PC-3 (cell line): ENCODE results near the gene RGS3. TPM values are rescaled to one million over a fixed set of nuclear protein-coding genes. Genes with fewer than 3 reads are reported as not detected.
A peak's percentile ranks its signal among the peaks of the same experiment; 100 is the strongest.

Source experiments
- ATAC-seq: fragments of 200-7000 bp; cut with Tn5 transposase; 2 replicates; pipeline ENCODE4 v1.9.1; 2020; ENCODE audit warnings: mild to moderate bottlenecking, moderate library complexity
- BruUV-seq: library from RNA; stranded (reverse); fragments of 400-500 nt; replicated peaks from 2 replicates; lab custom pipeline; 2021; lab: Mats Ljungman, UMichigan
- CTCF ChIA-PET: fragments of 300-600 bp; sonication (Branson Sonifier 250); formaldehyde crosslinking; loops from one replicate; lab custom pipeline; 2022; ENCODE audit warnings: antibody characterized with exemption; lab: Charles Lee
- POLR2A ChIA-PET: fragments of 300-600 bp; sonication (Branson Sonifier 250); formaldehyde crosslinking; loops from one replicate; lab custom pipeline; 2022; ENCODE audit warnings: antibody characterized with exemption; ENCODE audit not compliant: unreplicated experiment; lab: Charles Lee
- DNase-seq: peaks from one replicate; pipeline ENCODE4 v3.0.0-alpha.2; 2015
- H2AFZ ChIP-seq: fragments of 300-600 bp; sonication (generic); 2 replicates; pipeline ENCODE4 v1.6.0; 2016; ENCODE audit warnings: antibody characterized with exemption, low read length
- H3F3A ChIP-seq: fragments of 300-600 bp; sonication (generic); one replicate; pipeline ENCODE4 v1.6.0; 2017; ENCODE audit warnings: antibody characterized with exemption, low read length, control low read depth, mild to moderate bottlenecking; ENCODE audit not compliant: unreplicated experiment
- H3K27ac ChIP-seq: fragments of 300-600 bp; sonication (generic); 2 replicates; pipeline ENCODE4 v1.5.1; 2016; ENCODE audit warnings: mild to moderate bottlenecking, low read length
- H3K27me3 ChIP-seq: fragments of 300-600 bp; sonication (generic); 2 replicates; pipeline ENCODE4 v1.6.1; 2016; ENCODE audit warnings: low read length, mixed read lengths
- H3K36me3 ChIP-seq: fragments of 300-600 bp; sonication (generic); 2 replicates; pipeline ENCODE4 v1.6.1; 2016; ENCODE audit warnings: low read depth, mixed run types, low read length, mixed read lengths
- H3K4me1 ChIP-seq: fragments of 300-600 bp; sonication (generic); 2 replicates; pipeline ENCODE4 v1.5.1; 2016; ENCODE audit warnings: low read length; ENCODE audit not compliant: insufficient read depth
- H3K4me2 ChIP-seq: fragments of 300-600 bp; sonication (generic); 2 replicates; pipeline ENCODE4 v1.6.0; 2016; ENCODE audit warnings: low read length
- H3K4me3 ChIP-seq: fragments of 300-600 bp; sonication (generic); 2 replicates; pipeline ENCODE4 v1.5.1; 2016; ENCODE audit warnings: mild to moderate bottlenecking, low read length, mixed read lengths
- H3K79me2 ChIP-seq: fragments of 300-600 bp; sonication (generic); 2 replicates; pipeline ENCODE4 v1.6.1; 2017; ENCODE audit warnings: low read length, mixed read lengths
- H3K9ac ChIP-seq: fragments of 300-600 bp; sonication (generic); 2 replicates; pipeline ENCODE4 v1.6.0; 2016; ENCODE audit warnings: mild to moderate bottlenecking, low read length
- H3K9me2 ChIP-seq: fragments of 300-600 bp; sonication (generic); replicated peaks from 2 replicates; pipeline ENCODE4 v1.6.1; 2016; ENCODE audit warnings: mixed run types, low read length, mixed read lengths
- H3K9me3 ChIP-seq: fragments of 300-600 bp; sonication (generic); 2 replicates; pipeline ENCODE4 v1.6.1; 2016; ENCODE audit warnings: low read length, mixed read lengths
- H4K20me1 ChIP-seq: fragments of 300-600 bp; sonication (generic); 2 replicates; pipeline ENCODE4 v1.6.1; 2016; ENCODE audit warnings: low read length, mixed read lengths
- CTCF ChIP-seq: fragments of 300-600 bp; sonication (generic); conservative IDR thresholded peaks from 2 replicates; pipeline ENCODE4 v1.5.1; 2017; ENCODE audit warnings: antibody characterized with exemption, low read depth, mild to moderate bottlenecking, low read length
- EZH2 ChIP-seq: fragments of 300-600 bp; sonication (generic); IDR thresholded peaks from one replicate; pipeline ENCODE4 v1.6.1; 2017; ENCODE audit warnings: antibody characterized with exemption, mild to moderate bottlenecking, low read length; ENCODE audit not compliant: unreplicated experiment
- EZH2phosphoT487 ChIP-seq: fragments of 300-600 bp; sonication (generic); IDR thresholded peaks from 2 replicates; pipeline ENCODE4 v1.6.1; 2018; ENCODE audit warnings: mild to moderate bottlenecking, antibody characterized with exemption, low read length, borderline replicate concordance
- intact Hi-C: fragments of 100-400 bp; cut with micrococcal nuclease; formaldehyde crosslinking; loops from 2 replicates; pipeline ENCODE4 v1.9.0; 2023
- total RNA-seq: library from RNA; depleted of rRNA; stranded (reverse); fragments of >200 nt; gene quantifications from 2 replicates; pipeline ENCODE4 v1.2.3, GENCODE V29; 2014

Gene RGS3
- total RNA-seq, 1 experiment from 2014 or later = 26.3 TPM

- Histone ChIP-seq H4K20me1 (0 out of 2 replicates have a peak, but pooled peaks cover 5% of the 10 kb centered on the region), H3K27ac (no peak overlapping the region), H3K9me2 (no peaks in the 10 kb centered on the region), H3K4me2 (no peak overlapping the region), H2AFZ (no peak overlapping the region), H3K9ac (no peak overlapping the region), H3K9me3 (no peaks in the 10 kb centered on the region), H3K79me2 (peaks cover 34% of the 10 kb centered on the region), H3F3A (no peaks in the 10 kb centered on the region), H3K4me3 (no peak overlapping the region), H3K36me3 (0 out of 2 replicates have a peak, but pooled peaks cover 2% of the 10 kb centered on the region), H3K4me1 (peaks cover 27% of the 10 kb centered on the region), H3K27me3 (no peaks in the 10 kb centered on the region)
- TF ChIP-seq EZH2 = no peak
- no peak for TF ChIP-seq CTCF
- TF ChIP-seq EZH2phosphoT487 = no peak
- POLR2A ChIA-PET = no interaction called here
- ATAC-seq (no peak), DNase-seq (no peak)
- no TSS peak for BruUV-seq
- CTCF ChIA-PET = no interaction called here
- intact Hi-C loops = no loop called here
Measured at GRCh38 chr9:113461943-113462342, 1.6 kb upstream of the RGS3 start.

- CTCF ChIA-PET = no interaction called here
- POLR2A ChIA-PET = no interaction called here
Measured at GRCh38 chr9:113462781-113463286, 693 bp upstream of the RGS3 start.

More at GRCh38 chr9:113462781-113463286, 693 bp upstream of the RGS3 start:
- Histone ChIP-seq H3K27ac (no peak overlapping the region), H2AFZ (peak overlapping the region; percentile 96), H3F3A (no peaks in the 10 kb centered on the region), H3K9ac (peak overlapping the region; percentile 21; the same call in 1 of the 2 replicates), H3K4me2 (peak overlapping the region; percentile 97), H3K9me2 (no peaks in the 10 kb centered on the region), H4K20me1 (0 out of 2 replicates have a peak, but pooled peaks cover 5% of the 10 kb centered on the region), H3K79me2 (peaks cover 43% of the 10 kb centered on the region), H3K4me3 (peak overlapping the region; percentile 88), H3K27me3 (no peaks in the 10 kb centered on the region), H3K4me1 (peaks cover 27% of the 10 kb centered on the region), H3K36me3 (0 out of 2 replicates have a peak, but pooled peaks cover 6% of the 10 kb centered on the region), H3K9me3 (no peaks in the 10 kb centered on the region)
- DNase-seq = no peak
- BruUV-seq = no TSS peak
- TF ChIP-seq EZH2phosphoT487 (no peak), CTCF (no peak), EZH2 (no peak)
- ATAC-seq = no peak
- intact Hi-C loops = no loop called here
